ENCODE data around the gene MZT2A. TPM values are rescaled to one million over a fixed set of nuclear protein-coding genes. Genes with fewer than 3 reads are reported as not detected.
"Not testable (repeated sequence)": the region's sequence is repeated elsewhere in the genome, so short reads cannot be mapped to it uniquely, and the experiment has no call there.

Gene MZT2A
- total and polyA plus RNA-seq, 2 donors, result 101 to 111 TPM

GRCh38 chr2:131498321-131498973 is 6.2 kb upstream of the MZT2A start:
- peaks cover 6 to 18% of the 10 kb centered on the region in 2 donors for H3K4me1 ChIP-seq (ENCODE audit: control insufficient read depth in 2 of 2, insufficient read depth in 2 of 2, low read length in 2 of 2)
- not testable (repeated sequence) for H3K27me3 ChIP-seq (ENCODE audit: control insufficient read depth in 2 of 2, insufficient read depth in 1 of 2, low read length in 1 of 2); H3K27ac ChIP-seq (ENCODE audit: low read depth in 1 of 2, low read length in 1 of 2); DNase-seq (ENCODE audit: low read depth in 6 of 9, low spot score in 9 of 9); H3K4me3 ChIP-seq (ENCODE audit: low read length in 2 of 2); H3K9me3 ChIP-seq (ENCODE audit: control insufficient read depth in 2 of 2, insufficient read depth in 1 of 2, low read length in 1 of 2)
- 49% methylated on average over 8 of the region's 8 CpGs for WGBS
- peaks cover 29 to 34% of the 10 kb centered on the region in 2 donors for H3K36me3 ChIP-seq (ENCODE audit: control insufficient read depth in 2 of 2, insufficient read depth in 2 of 2, low read length in 1 of 2)

GRCh38 chr2:131495506-131495905 is 3.3 kb upstream of the MZT2A start:
- not testable (repeated sequence) for H3K27me3 ChIP-seq (ENCODE audit: control insufficient read depth in 2 of 2, insufficient read depth in 1 of 2, low read length in 1 of 2); H3K27ac ChIP-seq (ENCODE audit: low read depth in 1 of 2, low read length in 1 of 2); H3K4me3 ChIP-seq (ENCODE audit: low read length in 2 of 2); DNase-seq (ENCODE audit: low read depth in 6 of 9, low spot score in 9 of 9); H3K9me3 ChIP-seq (ENCODE audit: control insufficient read depth in 2 of 2, insufficient read depth in 1 of 2, low read length in 1 of 2)
- H3K4me1 ChIP-seq (ENCODE audit: control insufficient read depth in 2 of 2, insufficient read depth in 2 of 2, low read length in 2 of 2), result peaks cover 9 to 24% of the 10 kb centered on the region in 2 donors
- H3K36me3 ChIP-seq (ENCODE audit: control insufficient read depth in 2 of 2, insufficient read depth in 2 of 2, low read length in 1 of 2), result peaks cover 13 to 16% of the 10 kb centered on the region in 2 donors
- 100% methylated on average over 1 of the region's 1 CpG for WGBS

GRCh38 chr2:131493199-131493968 is 1.2 kb upstream of the MZT2A start:
- Histone ChIP-seq H3K9me3 (ENCODE audit: control insufficient read depth in 2 of 2, insufficient read depth in 1 of 2, low read length in 1 of 2) (no peaks in the 10 kb centered on the region), H3K27ac (ENCODE audit: low read depth in 1 of 2, low read length in 1 of 2) (peak overlapping the region; percentile 90 to 97), H3K36me3 (ENCODE audit: control insufficient read depth in 2 of 2, insufficient read depth in 2 of 2, low read length in 1 of 2) (peaks cover 5 to 7% of the 10 kb centered on the region in 2 donors), H3K4me3 (ENCODE audit: low read length in 2 of 2) (peak overlapping the region; percentile 83 to 94), H3K4me1 (ENCODE audit: control insufficient read depth in 2 of 2, insufficient read depth in 2 of 2, low read length in 2 of 2) (peaks cover 9 to 26% of the 10 kb centered on the region in 2 donors), H3K27me3 (ENCODE audit: control insufficient read depth in 2 of 2, insufficient read depth in 1 of 2, low read length in 1 of 2) (no peaks in the 10 kb centered on the region)
- peak in 1 of 9 donors; percentile 10 for DNase-seq (ENCODE audit: low read depth in 6 of 9, low spot score in 9 of 9)
- under 1% methylated on average over 40 of the region's 40 CpGs for WGBS

DNA sequence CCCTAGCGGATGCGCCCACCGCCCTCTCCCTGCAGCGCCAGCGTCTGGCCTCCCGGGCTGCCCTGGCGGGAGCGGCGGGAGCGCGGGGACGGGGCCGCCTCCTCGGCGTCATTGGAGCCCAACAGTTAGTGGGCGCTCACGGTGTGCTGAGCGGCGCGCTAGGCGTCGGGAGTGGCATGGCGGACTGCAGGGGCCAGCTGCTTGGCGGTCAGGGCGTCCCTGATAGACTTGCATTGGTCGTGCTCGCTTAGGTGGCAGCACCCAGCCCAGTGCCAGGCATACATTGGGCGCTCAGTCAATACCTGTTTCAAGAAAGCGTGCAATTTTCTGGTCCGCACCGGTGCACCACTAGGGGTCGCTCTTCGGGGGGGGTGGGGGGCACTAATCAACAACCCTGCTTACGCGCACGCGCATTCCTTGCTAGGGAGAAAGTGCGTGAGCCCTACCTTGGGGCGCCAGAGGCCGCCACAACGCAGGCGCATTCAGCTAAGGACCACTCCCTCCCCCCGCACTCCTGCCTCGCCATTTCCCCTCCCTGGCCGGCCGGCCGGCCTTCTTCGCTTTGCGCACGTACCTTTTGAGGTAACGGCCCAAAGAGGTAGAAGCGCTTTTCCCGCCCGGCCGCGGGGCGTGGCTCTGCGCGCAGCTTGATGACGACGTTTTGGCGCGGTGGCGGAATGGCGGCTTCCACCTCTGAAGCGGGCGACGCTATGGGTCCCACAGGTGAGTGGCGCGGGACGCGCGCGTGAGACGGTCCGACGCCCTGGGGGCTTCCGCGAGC is 411 bp upstream of the MZT2A start:
- H3K4me1 ChIP-seq (ENCODE audit: control insufficient read depth in 2 of 2, insufficient read depth in 2 of 2, low read length in 2 of 2), result peaks cover 9 to 26% of the 10 kb centered on the region in 2 donors
- peaks cover 6 to 9% of the 10 kb centered on the region in 2 donors for H3K36me3 ChIP-seq (ENCODE audit: control insufficient read depth in 2 of 2, insufficient read depth in 2 of 2, low read length in 1 of 2)
- H3K4me3 ChIP-seq (ENCODE audit: low read length in 2 of 2), result peak overlapping the region; percentile 83 to 94
- H3K9me3 ChIP-seq (ENCODE audit: control insufficient read depth in 2 of 2, insufficient read depth in 1 of 2, low read length in 1 of 2), result no peaks in the 10 kb centered on the region
- H3K27me3 ChIP-seq (ENCODE audit: control insufficient read depth in 2 of 2, insufficient read depth in 1 of 2, low read length in 1 of 2), result no peaks in the 10 kb centered on the region
- H3K27ac ChIP-seq (ENCODE audit: low read depth in 1 of 2, low read length in 1 of 2), result peak overlapping the region; percentile 92 to 97
- DNase-seq (ENCODE audit: low read depth in 6 of 9, low spot score in 9 of 9), result peak; percentile 87 to 96 (median 89)
- WGBS, result under 1% methylated on average over 79 of the region's 79 CpGs

GRCh38 chr2:131491469-131491836 is 744 bp downstream of the MZT2A start:
- peak in 3 of 9 donors; percentile 6 to 25 (median 16) for DNase-seq (ENCODE audit: low read depth in 6 of 9, low spot score in 9 of 9)
- H3K4me1 ChIP-seq (ENCODE audit: control insufficient read depth in 2 of 2, insufficient read depth in 2 of 2, low read length in 2 of 2), result peaks cover 9 to 26% of the 10 kb centered on the region in 2 donors
- H3K9me3 ChIP-seq (ENCODE audit: control insufficient read depth in 2 of 2, insufficient read depth in 1 of 2, low read length in 1 of 2); H3K27me3 ChIP-seq (ENCODE audit: control insufficient read depth in 2 of 2, insufficient read depth in 1 of 2, low read length in 1 of 2); H3K36me3 ChIP-seq (ENCODE audit: control insufficient read depth in 2 of 2, insufficient read depth in 2 of 2, low read length in 1 of 2): not testable (repeated sequence)
- H3K4me3 ChIP-seq (ENCODE audit: low read length in 2 of 2), result peak overlapping the region; percentile 47 to 53
- peak overlapping the region; percentile 58 to 64 for H3K27ac ChIP-seq (ENCODE audit: low read depth in 1 of 2, low read length in 1 of 2)
- 7% methylated on average over 22 of the region's 22 CpGs for WGBS

DNA sequence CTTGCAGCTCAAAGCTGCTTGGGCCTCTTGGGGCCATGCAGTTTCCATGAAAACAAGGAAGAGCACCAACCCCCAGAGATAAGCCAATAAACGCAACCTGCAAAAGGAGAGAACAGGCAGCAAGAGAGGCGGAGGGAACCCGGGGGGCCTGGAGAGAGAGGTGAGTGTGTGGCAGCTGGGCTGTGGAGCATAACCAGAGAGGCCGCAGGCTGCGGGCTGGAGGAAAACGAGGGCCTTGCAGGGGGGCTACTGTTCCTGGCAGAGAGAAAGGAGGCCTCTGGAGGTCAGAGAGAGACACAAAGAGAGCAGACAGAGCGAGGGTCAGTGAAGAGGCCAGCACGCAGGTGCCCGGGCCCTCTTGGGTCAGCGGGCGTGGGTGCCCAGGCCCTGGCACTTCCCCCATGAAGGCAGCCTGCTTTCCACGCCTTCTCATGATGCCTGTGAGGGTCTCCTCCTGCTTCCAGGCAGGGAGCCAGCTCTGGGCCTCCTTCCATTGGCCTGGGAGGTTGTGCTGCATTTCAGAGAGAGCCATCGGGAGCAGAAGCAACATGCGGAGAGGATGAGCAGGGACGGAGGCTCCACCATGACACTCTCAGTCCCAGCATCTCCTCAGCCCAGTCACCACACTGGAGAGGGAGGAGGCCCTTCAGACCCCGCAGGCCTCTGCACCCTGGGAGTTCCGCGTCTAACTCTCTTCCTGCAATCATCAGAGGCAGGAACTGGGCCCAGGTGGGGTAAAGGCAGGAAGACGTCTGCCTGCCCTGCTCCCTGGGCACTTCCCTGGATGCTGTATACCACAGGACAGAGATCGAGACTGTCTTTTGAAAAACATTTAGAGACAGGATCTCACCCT is 1.4 kb downstream of the MZT2A start:
- peak overlapping the region; percentile 47 to 53 for H3K4me3 ChIP-seq (ENCODE audit: low read length in 2 of 2)
- peaks cover 9 to 26% of the 10 kb centered on the region in 2 donors for H3K4me1 ChIP-seq (ENCODE audit: control insufficient read depth in 2 of 2, insufficient read depth in 2 of 2, low read length in 2 of 2)
- 66% methylated on average over 20 of the region's 20 CpGs for WGBS
- peak in 3 of 9 donors; percentile 10 to 48 (median 18) for DNase-seq (ENCODE audit: low read depth in 6 of 9, low spot score in 9 of 9)
- not testable (repeated sequence) for H3K9me3 ChIP-seq (ENCODE audit: control insufficient read depth in 2 of 2, insufficient read depth in 1 of 2, low read length in 1 of 2); H3K36me3 ChIP-seq (ENCODE audit: control insufficient read depth in 2 of 2, insufficient read depth in 2 of 2, low read length in 1 of 2); H3K27me3 ChIP-seq (ENCODE audit: control insufficient read depth in 2 of 2, insufficient read depth in 1 of 2, low read length in 1 of 2)
- peak overlapping the region; percentile 58 to 64 for H3K27ac ChIP-seq (ENCODE audit: low read depth in 1 of 2, low read length in 1 of 2)

- Histone ChIP-seq H3K4me1 (ENCODE audit: control insufficient read depth in 2 of 2, insufficient read depth in 2 of 2, low read length in 2 of 2) (peaks cover 3 to 8% of the 10 kb centered on the region in 2 donors), H3K4me3 (ENCODE audit: low read length in 2 of 2) (no peak overlapping the region), H3K36me3 (ENCODE audit: control insufficient read depth in 2 of 2, insufficient read depth in 2 of 2, low read length in 1 of 2) (peaks cover 9 to 15% of the 10 kb centered on the region in 2 donors), H3K27ac (ENCODE audit: low read depth in 1 of 2, low read length in 1 of 2) (no peak overlapping the region), H3K27me3 (ENCODE audit: control insufficient read depth in 2 of 2, insufficient read depth in 1 of 2, low read length in 1 of 2) (no peaks in the 10 kb centered on the region), H3K9me3 (ENCODE audit: control insufficient read depth in 2 of 2, insufficient read depth in 1 of 2, low read length in 1 of 2) (no peaks in the 10 kb centered on the region)
- 96% methylated on average over 14 of the region's 14 CpGs for whole genome bisulfite sequencing
- DNase-seq (ENCODE audit: low read depth in 6 of 9, low spot score in 9 of 9), result no peak
Measured at GRCh38 chr2:131488306-131489205, 3.6 kb downstream of the MZT2A start.
